ENCODE results near the gene THOC7.
A peak's percentile ranks its signal among the peaks of the same experiment; 100 is the strongest.

DNA sequence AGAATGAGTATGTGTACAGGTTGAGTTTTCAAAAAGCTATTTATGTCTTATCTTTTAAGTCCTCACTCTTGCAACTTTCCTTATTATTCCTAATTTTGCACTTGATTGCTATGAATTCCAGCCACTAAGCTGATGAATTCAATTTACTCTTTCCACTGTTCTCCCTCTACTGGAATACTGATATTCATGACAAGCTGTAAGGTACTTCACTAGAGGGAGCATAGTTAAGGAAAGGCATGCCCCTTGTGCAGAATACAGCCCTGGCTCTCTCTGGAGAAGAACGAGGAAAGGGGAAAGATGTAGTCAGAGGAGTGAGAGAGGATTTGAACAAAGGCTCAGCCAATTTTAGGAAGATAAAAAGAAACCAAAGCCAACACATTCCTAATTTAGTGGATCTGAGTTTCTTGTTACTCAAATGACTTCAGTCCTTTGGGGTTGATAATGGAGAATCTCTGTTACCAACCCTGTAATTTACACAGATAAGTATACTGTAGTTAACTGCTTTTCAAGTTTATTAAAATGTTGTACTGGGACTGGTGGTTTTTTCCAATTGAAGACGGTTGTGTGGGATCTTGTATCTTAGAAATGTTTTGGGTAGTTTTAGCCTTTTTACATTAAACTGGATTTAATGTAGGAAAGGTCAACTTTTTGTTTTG, 44.6 kb upstream of the THOC7 start:
- no peak for TF ChIP-seq EZH2 (IDR thresholded peaks at IDR 0.05)
- TF ChIP-seq, protein P1, sequence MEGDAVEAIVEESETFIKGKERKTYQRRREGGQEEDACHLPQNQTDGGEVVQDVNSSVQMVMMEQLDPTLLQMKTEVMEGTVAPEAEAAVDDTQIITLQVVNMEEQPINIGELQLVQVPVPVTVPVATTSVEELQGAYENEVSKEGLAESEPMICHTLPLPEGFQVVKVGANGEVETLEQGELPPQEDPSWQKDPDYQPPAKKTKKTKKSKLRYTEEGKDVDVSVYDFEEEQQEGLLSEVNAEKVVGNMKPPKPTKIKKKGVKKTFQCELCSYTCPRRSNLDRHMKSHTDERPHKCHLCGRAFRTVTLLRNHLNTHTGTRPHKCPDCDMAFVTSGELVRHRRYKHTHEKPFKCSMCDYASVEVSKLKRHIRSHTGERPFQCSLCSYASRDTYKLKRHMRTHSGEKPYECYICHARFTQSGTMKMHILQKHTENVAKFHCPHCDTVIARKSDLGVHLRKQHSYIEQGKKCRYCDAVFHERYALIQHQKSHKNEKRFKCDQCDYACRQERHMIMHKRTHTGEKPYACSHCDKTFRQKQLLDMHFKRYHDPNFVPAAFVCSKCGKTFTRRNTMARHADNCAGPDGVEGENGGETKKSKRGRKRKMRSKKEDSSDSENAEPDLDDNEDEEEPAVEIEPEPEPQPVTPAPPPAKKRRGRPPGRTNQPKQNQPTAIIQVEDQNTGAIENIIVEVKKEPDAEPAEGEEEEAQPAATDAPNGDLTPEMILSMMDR (IDR thresholded peaks at IDR 0.05) = peak; percentile 30
